Ectodermal cell (in vitro differentiated cells): ENCODE data around the gene CEP112.

Experiments
- H3K27ac ChIP-seq: 2 replicates; pipeline ENCODE4 v1.7.0; 2013; ENCODE audit warnings: mild to moderate bottlenecking, low read depth, low read length; ENCODE audit not compliant: insufficient read depth, poor library complexity, severe bottlenecking
- H3K27me3 ChIP-seq: 2 replicates; pipeline ENCODE4 v1.7.0; 2013; ENCODE audit warnings: mild to moderate bottlenecking, low read length; ENCODE audit not compliant: insufficient read depth, control insufficient read depth, poor library complexity, severe bottlenecking
- H3K36me3 ChIP-seq: one replicate; pipeline ENCODE4 v1.7.0; 2013; ENCODE audit warnings: low read length; ENCODE audit not compliant: control insufficient read depth, insufficient read depth
- H3K4me1 ChIP-seq: one replicate; pipeline ENCODE4 v1.7.0; 2013; ENCODE audit warnings: low read length; ENCODE audit not compliant: control insufficient read depth, insufficient read depth
- H3K4me3 ChIP-seq: 2 replicates; pipeline ENCODE4 v1.7.0; 2013; ENCODE audit warnings: low read depth, low read length, control low read depth; ENCODE audit not compliant: insufficient read depth
- H3K9me3 ChIP-seq: 2 replicates; pipeline ENCODE4 v1.7.0; 2013; ENCODE audit warnings: mild to moderate bottlenecking, low read length, moderate library complexity; ENCODE audit not compliant: control insufficient read depth
- WGBS, 2 experiments: methylation state at CpG; one replicate each; pipeline ENCODE4 v1.1.7; 2013; ENCODE audit warnings: missing lambda C conversion rate in 2 of 2; 5-methylcytosine and 5-hydroxymethylcytosine counted together

CEP112 gene

DNA sequence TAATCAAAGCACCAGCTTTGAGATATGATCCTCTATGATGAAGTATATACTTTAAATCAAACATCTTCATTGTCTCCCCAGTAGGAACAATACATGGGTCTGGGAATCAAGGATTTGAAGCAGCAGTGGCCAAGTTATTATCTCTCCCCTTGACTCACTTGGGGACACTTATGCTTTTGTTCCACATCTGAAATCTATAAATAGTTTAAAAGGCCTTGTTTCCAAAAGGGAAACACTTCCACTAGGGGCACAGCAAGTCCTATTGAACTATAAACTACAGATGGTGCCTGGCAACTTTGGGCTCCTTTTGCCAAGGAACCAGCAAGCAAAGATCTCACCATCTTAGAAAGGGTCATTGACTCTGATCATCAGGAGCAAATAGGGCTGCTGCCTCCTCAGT lies 16.0 kb upstream of the CEP112 start:
- no peaks in the 10 kb centered on the region for H3K4me1 ChIP-seq
- no peak overlapping the region for H3K4me3 ChIP-seq
- H3K9me3 ChIP-seq: no peaks in the 10 kb centered on the region
- no peaks in the 10 kb centered on the region for H3K27me3 ChIP-seq
- H3K36me3 ChIP-seq: no peaks in the 10 kb centered on the region
- no peak overlapping the region for H3K27ac ChIP-seq

DNA sequence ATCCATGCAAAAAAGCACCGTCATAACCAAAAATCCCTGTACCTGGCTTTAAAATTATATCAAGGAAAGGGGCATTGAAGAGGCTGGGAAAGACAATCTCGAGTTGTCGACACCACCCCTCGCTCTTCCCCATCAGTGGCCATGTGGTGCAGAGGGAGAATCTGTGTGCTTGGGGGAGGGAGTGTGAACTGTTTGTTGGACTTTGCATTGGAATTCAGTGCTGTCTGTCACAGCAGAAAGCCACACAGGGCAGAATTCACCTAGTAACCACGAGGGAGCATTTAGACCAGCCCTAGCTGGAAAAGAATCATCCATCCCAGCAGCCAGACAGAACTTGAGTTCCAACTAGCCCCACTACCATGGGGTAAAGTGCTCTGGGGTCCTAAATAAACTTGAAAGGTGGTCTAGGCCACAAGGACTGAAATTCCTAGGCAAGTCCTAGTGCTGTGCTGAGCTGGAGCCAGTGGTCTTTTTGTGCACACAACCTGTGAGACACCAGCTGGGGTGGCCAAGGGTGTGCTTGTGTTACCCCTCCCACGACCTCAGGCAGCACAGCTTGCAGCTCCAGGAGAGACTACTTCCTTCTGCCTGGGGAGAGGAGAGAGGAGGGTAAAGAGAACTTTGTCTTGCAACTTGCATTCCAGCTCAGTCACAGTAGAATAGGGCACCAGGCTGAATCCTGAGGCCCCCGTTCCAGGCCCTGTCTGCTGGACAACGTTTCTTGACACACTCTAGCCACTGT lies 11.5 kb upstream of the CEP112 start:
- Histone ChIP-seq H3K36me3 (no peaks in the 10 kb centered on the region), H3K27ac (no peak overlapping the region), H3K9me3 (no peaks in the 10 kb centered on the region), H3K27me3 (no peaks in the 10 kb centered on the region), H3K4me3 (no peak overlapping the region), H3K4me1 (no peaks in the 10 kb centered on the region)
- WGBS, 2 experiments: 86 to 93% methylated on average over 8 of the region's 8 CpGs

DNA sequence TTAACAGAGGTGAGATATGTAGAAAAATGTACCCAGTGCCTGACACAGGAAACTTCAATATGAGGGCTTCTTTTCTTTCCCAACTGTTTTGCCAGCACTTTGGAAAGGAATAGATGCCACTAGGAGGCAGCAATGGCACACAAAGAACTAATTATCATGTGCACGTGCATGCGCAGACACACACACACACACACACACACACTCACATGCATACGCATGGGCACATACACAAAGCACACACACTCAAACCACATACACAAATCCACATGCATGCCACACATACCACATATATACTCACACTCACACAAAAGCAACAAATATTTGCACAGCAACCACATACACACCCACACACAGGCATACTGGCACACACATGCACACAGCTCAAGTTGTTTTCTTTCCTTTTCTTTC lies 8.8 kb upstream of the CEP112 start:
- no peak overlapping the region for H3K4me3 ChIP-seq
- no peaks in the 10 kb centered on the region for H3K4me1 ChIP-seq
- H3K27ac ChIP-seq: no peak overlapping the region
- 28 to 29% methylated on average over 3 of the region's 3 CpGs for WGBS, 2 experiments
- H3K36me3 ChIP-seq: no peaks in the 10 kb centered on the region
- no peaks in the 10 kb centered on the region for H3K27me3 ChIP-seq
- H3K9me3 ChIP-seq: no peaks in the 10 kb centered on the region

DNA sequence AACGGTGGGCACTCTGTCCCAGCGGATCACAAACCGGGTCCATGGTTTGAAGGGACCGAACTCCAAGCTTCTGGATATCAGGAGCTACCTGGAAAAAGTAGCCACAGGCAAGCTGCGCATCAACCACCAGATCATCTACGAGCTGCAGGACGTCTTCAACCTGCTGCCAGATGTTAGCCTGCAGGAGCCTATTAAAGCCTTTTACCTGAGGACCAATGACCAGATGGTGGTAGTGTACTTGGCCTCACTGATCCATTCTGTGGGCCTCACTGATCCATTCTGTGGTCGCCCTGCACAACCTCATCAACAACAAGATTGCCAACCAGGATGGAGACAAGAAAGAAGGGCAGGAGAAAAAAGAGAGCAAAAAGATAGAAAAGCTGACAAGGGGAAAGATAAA lies 6.3 kb upstream of the CEP112 start:
- 95 to 96% methylated on average over 8 of the region's 8 CpGs for WGBS, 2 experiments

DNA sequence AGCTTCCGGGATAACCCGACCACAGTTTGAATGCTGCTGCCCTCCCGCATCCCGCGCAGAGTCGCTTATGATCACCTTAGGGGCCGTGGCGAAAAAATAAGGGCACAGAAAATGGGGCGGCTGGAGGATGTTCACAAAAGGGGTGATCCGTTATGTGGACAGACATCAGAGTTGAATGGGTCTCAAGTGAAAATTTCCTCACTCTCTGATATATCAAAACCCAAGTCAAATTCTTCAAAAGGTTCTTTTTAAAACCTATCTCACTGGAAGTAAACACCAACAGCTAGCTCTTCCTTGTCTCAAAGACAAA lies 400 bp upstream of the CEP112 start:
- no peaks in the 10 kb centered on the region for H3K36me3 ChIP-seq
- peak overlapping the region; percentile 88 for H3K4me3 ChIP-seq
- H3K4me1 ChIP-seq: peaks cover 11% of the 10 kb centered on the region
- no peaks in the 10 kb centered on the region for H3K27me3 ChIP-seq
- H3K9me3 ChIP-seq: no peaks in the 10 kb centered on the region
- H3K27ac ChIP-seq: peak overlapping the region; percentile 51
- 7 to 12% methylated on average over 10 of the region's 10 CpGs for WGBS, 2 experiments

More for the DNA sequence above, 6.3 kb upstream of the CEP112 start:
- no peaks in the 10 kb centered on the region for H3K36me3 ChIP-seq
- H3K27me3 ChIP-seq: no peaks in the 10 kb centered on the region
- H3K27ac ChIP-seq: no peak overlapping the region
- no peak overlapping the region for H3K4me3 ChIP-seq
- no peaks in the 10 kb centered on the region for H3K4me1 ChIP-seq
- no peaks in the 10 kb centered on the region for H3K9me3 ChIP-seq

DNA sequence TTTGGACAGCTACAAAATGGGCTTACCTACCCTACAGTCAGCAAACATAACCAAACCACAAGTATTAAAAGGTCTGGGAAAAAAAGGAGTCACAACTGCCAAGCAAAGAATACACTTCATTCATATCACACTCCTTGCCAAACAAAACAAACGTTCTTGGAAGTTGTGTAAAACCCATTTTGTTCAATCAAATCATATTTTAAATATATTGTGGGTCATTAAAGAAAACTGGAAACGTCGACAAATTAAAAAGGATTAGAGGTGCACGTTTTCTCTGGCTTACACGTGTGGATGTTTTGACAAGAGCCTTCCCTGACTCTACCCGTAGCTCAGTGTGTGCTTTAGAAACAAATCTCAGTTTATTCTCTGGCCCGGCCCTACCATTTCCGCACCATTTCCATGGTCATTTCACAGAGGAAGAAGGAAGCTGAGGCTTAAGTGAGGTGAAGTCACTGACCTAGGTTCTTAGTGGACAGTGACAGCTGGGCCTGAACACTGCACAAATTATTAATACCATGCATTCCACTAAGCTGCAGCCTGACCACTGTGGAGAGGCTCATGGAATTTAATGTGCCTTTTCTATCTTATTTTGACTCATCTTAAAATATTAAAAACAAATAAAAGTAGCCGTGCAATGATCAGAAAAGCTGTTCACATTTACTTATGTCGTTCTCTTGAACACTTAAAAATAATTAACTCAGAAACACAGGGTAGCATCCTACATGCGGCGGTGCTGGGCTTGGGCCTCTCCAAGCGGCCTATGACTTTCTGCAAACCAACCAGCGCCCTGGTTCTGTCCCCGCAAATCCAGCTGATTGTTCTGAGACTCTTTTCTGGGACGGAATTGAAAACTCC lies 968 bp downstream of the CEP112 start:
- peak overlapping the region; percentile 88 for H3K4me3 ChIP-seq
- H3K27me3 ChIP-seq: no peaks in the 10 kb centered on the region
- no peak overlapping the region for H3K27ac ChIP-seq
- 45 to 51% methylated on average over 15 to 16 of the region's 16 CpGs for WGBS, 2 experiments
- H3K9me3 ChIP-seq: no peaks in the 10 kb centered on the region
- H3K4me1 ChIP-seq: peaks cover 11% of the 10 kb centered on the region
- H3K36me3 ChIP-seq: no peaks in the 10 kb centered on the region

DNA sequence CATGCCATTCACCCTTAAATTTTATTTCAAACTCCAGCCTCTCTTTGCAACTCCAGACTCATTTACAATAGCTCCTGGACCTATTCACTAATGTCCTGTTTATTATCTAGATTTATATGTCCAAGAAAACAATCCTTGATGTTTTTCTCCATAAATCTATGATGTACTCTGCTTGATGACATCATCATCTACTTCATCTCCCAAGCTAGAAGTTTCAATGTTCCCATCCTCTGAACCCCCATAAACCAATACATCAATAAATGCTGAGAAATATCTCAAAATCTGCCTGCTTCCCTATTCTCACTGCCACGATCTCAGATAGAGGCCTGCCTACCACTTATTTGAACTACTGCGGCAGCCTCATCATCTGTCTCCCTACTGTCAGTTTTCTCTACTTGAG lies 4.2 kb downstream of the CEP112 start:
- Histone ChIP-seq H3K36me3 (no peaks in the 10 kb centered on the region), H3K4me3 (no peak overlapping the region), H3K27ac (no peak overlapping the region), H3K9me3 (no peaks in the 10 kb centered on the region), H3K27me3 (no peaks in the 10 kb centered on the region), H3K4me1 (peaks cover 11% of the 10 kb centered on the region)
- 94 to 97% methylated on average over 2 of the region's 2 CpGs for WGBS, 2 experiments

DNA sequence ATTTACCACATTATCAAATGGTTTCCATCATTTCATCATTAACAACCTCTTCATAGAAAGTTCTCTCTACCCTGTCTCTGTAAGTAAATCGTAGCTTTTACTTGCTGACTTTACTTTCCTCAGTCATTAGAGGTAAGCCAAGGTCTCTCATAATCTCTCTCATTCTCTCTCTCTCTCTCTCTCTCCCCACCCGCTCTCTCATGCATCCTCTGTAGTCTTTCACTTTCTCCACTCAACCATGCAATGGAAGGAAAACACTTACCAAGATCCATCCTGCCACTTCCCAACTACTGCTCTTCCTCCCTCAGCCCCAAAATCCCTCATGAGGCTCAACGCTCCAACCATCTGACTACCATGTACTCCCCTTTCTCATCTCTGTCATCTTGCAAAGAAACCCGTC lies 6.1 kb downstream of the CEP112 start:
- WGBS, 2 experiments: 80 to 92% methylated on average over 4 of the region's 4 CpGs
- H3K27ac ChIP-seq: no peak overlapping the region
- H3K27me3 ChIP-seq: no peaks in the 10 kb centered on the region
- no peak overlapping the region for H3K4me3 ChIP-seq
- no peaks in the 10 kb centered on the region for H3K36me3 ChIP-seq
- H3K4me1 ChIP-seq: peaks cover 6% of the 10 kb centered on the region
- H3K9me3 ChIP-seq: no peaks in the 10 kb centered on the region

DNA sequence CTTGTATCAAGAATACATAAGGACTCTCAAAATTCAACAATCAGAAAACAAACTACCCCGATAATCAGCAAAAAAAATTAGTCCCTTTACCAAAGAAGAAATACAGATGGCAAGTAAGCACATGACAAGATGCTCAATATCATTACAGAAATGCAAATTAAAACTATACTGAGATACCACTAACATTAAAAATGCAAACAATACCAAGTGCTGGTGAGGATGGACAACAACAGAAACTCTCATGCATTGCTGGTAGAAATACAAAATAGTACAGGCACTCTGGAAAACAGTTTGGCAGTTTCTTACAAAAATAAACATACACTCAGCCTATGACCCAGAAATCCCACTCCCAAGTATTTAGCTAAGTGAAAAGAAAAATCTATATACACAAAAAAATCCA lies 7.5 kb downstream of the CEP112 start:
- H3K4me1 ChIP-seq: no peaks in the 10 kb centered on the region
- H3K27me3 ChIP-seq: no peaks in the 10 kb centered on the region
- 92 to 97% methylated on average over 1 of the region's 1 CpG for WGBS, 2 experiments
- H3K27ac ChIP-seq: no peak overlapping the region
- H3K9me3 ChIP-seq: no peaks in the 10 kb centered on the region
- no peaks in the 10 kb centered on the region for H3K36me3 ChIP-seq
- H3K4me3 ChIP-seq: no peak overlapping the region

DNA sequence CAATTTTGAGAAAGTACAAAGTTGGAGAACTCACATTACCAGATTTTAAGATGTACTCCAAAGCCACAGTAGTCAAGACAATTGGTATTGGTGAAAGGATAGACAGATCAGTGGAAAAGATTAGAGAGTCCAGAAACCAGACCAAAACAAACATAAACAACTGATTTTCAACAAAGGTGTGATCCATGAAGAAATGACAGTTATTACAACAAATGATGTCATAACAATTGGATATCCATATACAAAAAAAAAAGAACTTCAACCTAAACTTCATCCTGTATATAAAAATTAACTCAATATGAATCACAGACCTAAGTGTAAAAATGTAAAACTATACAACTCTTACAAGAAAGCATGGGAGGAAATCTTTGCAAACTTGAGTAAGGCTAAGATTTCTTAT lies 8.4 kb downstream of the CEP112 start:
- H3K4me3 ChIP-seq: no peak overlapping the region
- H3K27me3 ChIP-seq: no peaks in the 10 kb centered on the region
- H3K9me3 ChIP-seq: no peaks in the 10 kb centered on the region
- no peaks in the 10 kb centered on the region for H3K36me3 ChIP-seq
- H3K4me1 ChIP-seq: no peaks in the 10 kb centered on the region
- H3K27ac ChIP-seq: no peak overlapping the region
